NCI-H345 (cell line): Measurements from ENCODE around the gene PARD3B.

Experiments used
- DNase-seq: peaks from one replicate; lab custom pipeline; 2025; lab: John Stamatoyannopoulos, UW

Gene PARD3B

GRCh38 chr2:204958371-204958770 is 413.1 kb downstream of the PARD3B start:
- DNase-seq, result no peak

GRCh38 chr2:204964414-204964813 is 419.1 kb downstream of the PARD3B start:
- no peak for DNase-seq

DNA sequence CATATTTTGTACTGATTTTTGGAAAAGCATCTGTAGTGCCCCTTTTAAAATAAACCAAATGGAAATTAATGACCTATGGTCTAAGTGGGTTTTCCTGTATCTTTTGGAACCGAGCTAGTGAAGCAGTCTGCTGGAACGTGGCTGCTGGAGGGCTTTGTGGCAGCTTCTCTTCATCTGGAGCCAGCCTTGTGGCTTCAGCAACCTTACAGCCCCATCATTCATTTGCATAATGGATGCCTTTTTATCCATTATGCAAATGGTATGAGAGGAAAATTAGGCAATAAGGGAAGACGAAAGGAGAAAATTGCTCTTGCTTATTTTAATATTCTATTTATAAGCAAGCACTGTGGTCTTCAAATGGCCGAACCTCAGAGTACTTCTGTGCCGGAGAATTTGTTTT is 421.0 kb downstream of the PARD3B start:
- no peak for DNase-seq

GRCh38 chr2:204967199-204967960 is 422.1 kb downstream of the PARD3B start:
- no peak for DNase-seq

- no peak for DNase-seq
These were observed 426.1 kb downstream of the PARD3B start for GRCh38 chr2:204971206-204971907.

DNA sequence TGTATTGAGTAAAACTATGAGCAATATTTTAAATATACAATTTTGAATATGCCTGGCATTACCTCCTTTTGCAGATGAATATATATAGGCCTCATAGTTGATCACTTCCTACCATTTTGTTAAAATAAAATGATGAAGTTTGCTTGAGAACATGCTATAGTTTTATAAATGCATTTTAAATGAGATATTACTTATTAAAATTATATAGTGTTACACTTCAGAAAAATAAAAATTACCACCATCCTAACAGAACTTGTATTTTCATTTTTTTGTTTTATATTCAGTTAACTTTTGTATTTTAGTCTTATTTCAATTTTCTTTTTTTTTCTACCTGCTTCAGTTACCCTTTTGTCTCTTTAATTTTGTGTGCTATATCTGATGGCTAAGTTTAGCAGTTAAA is 426.9 kb downstream of the PARD3B start:
- DNase-seq, result no peak

GRCh38 chr2:204972606-204973336 is 427.5 kb downstream of the PARD3B start:
- no peak for DNase-seq

GRCh38 chr2:204973616-204974015 is 428.3 kb downstream of the PARD3B start:
- DNase-seq, result no peak

- no peak for DNase-seq
These were observed 429.2 kb downstream of the PARD3B start for GRCh38 chr2:204974487-204974886.

- no peak for DNase-seq
These were observed 432.6 kb downstream of the PARD3B start for GRCh38 chr2:204977914-204978313.

DNA sequence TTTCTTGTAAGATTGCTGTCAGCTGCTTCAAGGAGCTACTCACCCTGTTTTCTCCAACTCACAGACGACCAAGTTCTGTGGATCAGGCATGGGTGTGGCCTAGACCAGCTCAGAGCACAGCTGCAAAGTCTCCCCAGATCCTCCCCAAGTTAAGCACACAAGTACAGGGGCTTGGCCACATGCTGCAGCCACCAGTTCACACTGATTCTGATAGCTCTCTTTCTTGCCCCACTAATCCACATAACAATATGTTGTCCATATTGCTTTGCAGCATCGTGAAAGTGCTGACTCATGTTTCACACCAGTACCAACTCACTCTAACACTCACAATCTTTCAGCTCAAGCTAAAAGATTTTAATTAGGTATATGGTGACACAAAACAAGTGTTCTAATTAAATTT is 437.0 kb downstream of the PARD3B start:
- no peak for DNase-seq

- DNase-seq, result no peak
These were observed 439.2 kb downstream of the PARD3B start for GRCh38 chr2:204984518-204984917.

DNA sequence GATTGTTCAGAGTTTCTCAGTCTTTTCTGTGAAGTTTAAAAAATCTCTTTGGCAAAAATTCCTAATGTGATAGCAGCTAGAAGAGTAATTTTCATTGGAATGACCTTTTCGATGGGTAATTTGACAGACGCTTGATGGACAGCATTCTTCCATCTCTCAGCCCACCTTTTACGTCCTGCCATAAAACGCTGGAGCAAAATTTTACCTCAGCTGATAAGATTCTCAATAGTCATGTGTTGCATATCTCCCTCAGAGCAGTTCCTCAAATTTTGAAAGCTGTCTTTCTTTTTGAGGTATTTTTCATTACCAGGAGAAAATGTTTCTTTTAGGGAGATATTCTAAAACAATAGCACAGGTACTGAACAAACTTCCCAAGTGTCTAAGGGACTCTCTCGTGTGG is 441.4 kb downstream of the PARD3B start:
- DNase-seq, result no peak

- DNase-seq, result no peak
These were observed 443.6 kb downstream of the PARD3B start for GRCh38 chr2:204988836-204989235.

- no peak for DNase-seq
These were observed 444.6 kb downstream of the PARD3B start for GRCh38 chr2:204989877-204990276.

GRCh38 chr2:205001300-205001966 is 456.2 kb downstream of the PARD3B start:
- no peak for DNase-seq

DNA sequence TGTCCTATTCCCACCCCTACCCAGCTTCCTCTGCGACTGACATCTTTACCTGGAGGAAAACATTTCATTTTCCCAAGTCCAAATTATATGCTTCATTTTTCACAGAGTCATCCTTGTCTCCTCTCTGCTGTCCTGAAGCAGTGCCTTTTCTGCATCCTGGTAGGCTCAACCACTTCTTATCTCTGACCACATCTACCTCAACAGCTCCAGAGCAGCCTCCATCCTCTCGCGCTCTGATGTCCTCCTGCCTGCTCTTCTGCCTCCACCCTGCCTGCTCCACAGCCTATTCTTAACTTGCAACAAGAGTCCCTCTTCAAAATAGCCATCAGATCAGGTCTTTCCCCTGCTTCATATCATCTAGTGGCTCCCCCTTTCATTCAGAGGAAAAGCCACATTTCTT is 457.1 kb downstream of the PARD3B start:
- no peak for DNase-seq

- no peak for DNase-seq
These were observed 458.0 kb downstream of the PARD3B start for GRCh38 chr2:205003288-205003687.

GRCh38 chr2:205010196-205010595 is 464.9 kb downstream of the PARD3B start:
- DNase-seq, result no peak

- DNase-seq, result no peak
These were observed 465.8 kb downstream of the PARD3B start for GRCh38 chr2:205011031-205011430.

DNA sequence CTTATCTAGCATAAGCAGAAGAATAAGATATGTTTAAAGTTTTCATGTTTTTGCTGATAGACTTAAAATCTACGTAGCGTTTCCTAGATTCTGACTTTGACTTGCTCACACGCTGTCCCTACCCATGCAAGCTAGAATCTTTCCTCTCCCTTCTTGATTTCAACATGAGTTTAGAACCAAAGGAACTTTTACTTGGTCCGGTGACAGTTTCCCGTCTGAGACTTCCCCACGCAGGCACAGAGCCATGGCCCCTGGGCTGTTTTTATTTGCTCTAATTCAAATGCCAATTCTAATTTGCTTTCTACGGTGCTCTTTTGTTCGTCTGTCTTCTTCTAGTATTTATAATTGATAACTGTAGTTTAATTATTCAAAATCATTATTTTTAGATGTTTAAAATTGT is 467.7 kb downstream of the PARD3B start:
- no peak for DNase-seq

DNA sequence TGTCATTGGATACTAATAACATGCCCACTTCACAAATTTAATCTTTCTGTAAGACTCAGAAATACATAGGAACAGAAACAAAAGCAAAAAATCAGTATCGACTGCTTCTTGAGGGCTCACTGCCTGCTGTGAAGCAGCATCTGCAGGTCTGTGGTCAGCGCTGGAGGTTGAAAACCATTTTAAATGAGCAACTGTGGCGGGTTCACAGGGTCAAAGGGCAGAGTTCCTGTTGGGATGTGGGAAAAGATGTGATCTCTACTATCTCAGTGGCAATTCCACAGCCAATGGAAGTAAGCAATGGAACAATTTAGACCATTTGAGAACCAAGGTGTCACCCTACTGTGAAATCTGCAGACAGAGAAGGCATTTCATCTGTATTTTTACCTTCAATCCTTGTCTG is 468.3 kb downstream of the PARD3B start:
- DNase-seq, result no peak
